Raji (cell line): ENCODE measurements around the gene POLA2.
A peak's percentile ranks its signal among the peaks of the same experiment; 100 is the strongest.

Source experiments
- POLR2A ChIP-seq: IDR thresholded peaks from 2 replicates; pipeline ENCODE4 v1.6.1; 2011; ENCODE audit warnings: low read depth, low read length, control low read depth; ENCODE audit not compliant: insufficient read depth

Gene POLA2, protein sequence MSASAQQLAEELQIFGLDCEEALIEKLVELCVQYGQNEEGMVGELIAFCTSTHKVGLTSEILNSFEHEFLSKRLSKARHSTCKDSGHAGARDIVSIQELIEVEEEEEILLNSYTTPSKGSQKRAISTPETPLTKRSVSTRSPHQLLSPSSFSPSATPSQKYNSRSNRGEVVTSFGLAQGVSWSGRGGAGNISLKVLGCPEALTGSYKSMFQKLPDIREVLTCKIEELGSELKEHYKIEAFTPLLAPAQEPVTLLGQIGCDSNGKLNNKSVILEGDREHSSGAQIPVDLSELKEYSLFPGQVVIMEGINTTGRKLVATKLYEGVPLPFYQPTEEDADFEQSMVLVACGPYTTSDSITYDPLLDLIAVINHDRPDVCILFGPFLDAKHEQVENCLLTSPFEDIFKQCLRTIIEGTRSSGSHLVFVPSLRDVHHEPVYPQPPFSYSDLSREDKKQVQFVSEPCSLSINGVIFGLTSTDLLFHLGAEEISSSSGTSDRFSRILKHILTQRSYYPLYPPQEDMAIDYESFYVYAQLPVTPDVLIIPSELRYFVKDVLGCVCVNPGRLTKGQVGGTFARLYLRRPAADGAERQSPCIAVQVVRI

GRCh38 chr11:65261591-65262380, at the start of gene POLA2:
Gene POLA2 (plus strand): TSS chr11:65261962. CDS start chr11:65262293, 331 bp downstream.
- peak; percentile 99 for TF ChIP-seq POLR2A

DNA sequence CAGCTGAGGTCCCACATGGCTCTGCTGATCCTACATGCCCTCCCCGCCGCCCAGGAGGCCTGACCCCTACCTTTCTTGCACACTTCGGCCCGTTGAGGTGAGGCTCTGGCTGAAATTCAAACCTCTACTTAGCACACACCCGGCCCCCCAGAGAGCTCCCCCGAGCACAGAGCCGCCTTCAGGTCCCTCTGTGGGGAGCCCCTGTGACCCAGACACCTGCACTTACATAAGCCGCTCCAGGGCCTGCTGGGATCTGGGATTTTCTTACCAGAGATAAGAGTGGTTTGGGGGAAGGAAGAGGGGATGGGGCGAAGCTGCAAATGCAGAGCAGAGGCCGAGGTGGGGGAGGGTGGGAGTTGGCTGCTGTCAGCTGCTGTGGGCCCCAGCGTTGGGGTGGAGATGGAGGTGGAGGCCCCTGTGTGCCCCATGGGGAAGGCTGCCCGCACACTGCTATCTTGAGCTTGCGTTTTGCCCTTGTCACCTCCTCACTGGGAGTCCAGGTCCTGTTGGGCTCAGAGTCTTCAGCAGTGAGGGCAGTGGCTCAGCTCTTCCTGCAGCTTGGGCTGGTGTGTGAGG, 49.4 kb upstream of the POLA2 start:
- no peak for TF ChIP-seq POLR2A

DNA sequence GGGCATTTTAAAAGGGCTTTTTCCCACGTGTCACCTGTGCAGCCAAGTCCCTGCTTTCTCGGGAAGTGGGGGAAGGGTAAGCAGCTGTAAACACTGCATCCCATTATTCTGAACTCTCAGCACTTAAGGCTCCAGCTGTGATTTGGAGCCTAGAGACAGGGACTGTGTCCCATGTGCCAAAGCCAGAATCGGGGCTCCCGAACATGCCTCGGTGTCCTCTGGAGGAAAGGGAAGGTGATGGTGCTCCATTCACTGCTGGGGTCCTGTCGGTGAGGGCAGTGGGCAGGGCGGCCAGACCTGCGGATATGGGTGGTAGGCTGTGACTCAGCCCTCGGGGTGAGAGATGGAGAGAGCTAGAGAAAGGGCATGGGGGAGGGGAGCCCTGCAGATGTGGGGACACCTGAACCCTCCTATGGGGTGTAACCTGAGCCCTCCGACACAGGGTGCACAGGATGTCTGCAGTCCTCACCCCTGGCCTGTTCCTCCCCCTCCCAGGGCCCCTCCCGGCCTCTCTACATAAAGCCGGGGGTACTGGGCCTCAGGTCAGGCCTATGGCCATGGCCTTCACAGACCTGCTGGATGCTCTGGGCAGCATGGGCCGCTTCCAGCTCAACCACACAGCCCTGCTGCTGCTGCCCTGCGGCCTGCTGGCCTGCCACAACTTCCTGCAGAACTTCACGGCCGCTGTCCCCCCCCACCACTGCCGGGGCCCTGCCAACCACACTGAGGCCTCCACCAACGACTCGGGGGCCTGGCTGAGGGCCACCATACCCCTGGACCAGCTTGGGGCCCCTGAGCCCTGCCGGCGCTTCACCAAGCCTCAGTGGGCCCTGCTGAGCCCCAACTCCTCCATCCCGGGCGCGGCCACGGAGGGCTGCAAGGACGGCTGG, 48.2 kb upstream of the POLA2 start:
- TF ChIP-seq POLR2A: no peak

- TF ChIP-seq POLR2A: no peak
Measured at GRCh38 chr11:65214212-65214845, 47.4 kb upstream of the POLA2 start.

GRCh38 chr11:65215441-65216076, 46.2 kb upstream of the POLA2 start:
- TF ChIP-seq POLR2A: no peak

DNA sequence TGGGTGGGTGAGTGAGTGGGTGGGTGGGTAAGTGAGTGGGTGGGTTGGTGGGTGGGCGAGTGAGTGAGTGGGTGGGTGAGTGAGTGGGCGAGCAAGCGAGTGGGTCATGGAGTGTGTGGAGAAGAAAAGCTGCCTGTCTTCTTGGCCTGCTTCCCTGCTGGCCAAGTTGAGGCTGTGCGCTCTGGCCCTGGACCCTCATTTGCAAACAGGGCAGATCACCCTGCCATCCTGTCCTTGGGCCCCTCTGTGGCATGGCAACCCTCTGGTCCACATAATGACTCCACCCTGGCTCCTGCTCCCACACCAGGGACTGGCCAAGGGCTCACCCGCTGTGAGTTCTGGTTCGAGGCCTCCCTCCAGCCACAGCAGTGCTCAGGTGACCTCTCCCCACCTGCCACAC, 44.9 kb upstream of the POLA2 start:
- no peak for TF ChIP-seq POLR2A

DNA sequence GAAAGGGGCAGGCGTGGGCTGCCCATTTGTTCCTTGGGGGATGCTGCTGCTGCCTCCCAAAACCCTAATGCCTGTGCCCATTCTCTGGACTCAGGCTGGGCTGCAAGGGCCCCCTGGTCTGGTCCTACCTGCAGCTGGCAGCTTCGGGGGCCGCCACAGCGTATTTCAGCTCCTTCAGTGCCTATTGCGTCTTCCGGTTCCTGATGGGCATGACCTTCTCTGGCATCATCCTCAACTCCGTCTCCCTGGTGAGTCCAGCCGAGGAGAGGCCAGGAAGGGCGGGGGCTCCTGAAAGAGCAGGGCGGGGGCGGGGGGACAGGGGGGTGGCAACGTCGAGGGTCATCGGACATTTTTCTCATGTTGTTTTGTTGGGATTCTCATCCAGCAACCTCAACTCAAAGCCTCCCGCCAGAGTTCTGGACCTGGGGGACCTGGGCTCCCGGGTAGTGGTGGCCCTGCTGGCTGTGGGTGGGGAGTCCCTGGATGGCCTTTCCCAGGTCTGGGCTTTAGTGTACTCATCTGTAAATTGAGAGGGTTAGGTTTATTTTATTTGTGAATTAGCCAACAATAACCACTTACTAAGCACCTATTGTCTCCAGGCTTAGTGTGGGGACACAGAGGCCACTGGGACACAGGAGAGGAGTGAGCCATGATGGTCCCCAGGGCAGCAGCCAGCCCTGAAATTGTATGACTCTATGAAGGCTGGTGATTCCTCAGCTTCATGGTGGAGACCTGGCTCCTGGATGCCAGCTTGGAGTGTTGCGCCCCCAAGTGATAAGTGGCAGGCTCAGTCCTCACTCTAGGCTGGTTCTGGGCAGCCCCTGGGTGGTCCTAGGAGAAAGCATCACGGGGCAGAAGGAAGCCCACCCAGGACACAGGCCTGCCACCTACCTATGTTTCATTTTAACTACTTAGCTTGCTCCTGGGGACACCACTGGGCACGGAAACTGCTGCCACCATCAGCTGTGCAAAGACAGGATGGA, 44.0 kb upstream of the POLA2 start:
- TF ChIP-seq POLR2A: no peak

- no peak for TF ChIP-seq POLR2A
Measured at GRCh38 chr11:65218446-65218845, 43.3 kb upstream of the POLA2 start.

DNA sequence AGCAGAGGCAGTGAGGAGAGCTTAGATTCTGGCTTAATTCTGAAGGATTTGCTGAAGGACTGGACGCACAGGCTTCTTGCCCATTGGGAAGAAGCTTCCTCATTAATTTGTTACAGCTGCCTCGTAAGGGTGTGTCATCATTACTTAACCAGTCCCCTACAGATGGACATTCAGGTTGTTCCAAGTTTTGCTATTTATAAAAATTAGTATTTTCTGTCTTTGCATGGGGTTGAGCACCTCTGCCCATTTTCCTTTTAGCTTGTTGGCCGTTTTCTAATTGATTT, 41.9 kb upstream of the POLA2 start:
- TF ChIP-seq POLR2A: no peak

- TF ChIP-seq POLR2A: no peak
Measured at GRCh38 chr11:65221026-65221425, 40.7 kb upstream of the POLA2 start.

- no peak for TF ChIP-seq POLR2A
Measured at GRCh38 chr11:65223011-65223410, 38.8 kb upstream of the POLA2 start.

DNA sequence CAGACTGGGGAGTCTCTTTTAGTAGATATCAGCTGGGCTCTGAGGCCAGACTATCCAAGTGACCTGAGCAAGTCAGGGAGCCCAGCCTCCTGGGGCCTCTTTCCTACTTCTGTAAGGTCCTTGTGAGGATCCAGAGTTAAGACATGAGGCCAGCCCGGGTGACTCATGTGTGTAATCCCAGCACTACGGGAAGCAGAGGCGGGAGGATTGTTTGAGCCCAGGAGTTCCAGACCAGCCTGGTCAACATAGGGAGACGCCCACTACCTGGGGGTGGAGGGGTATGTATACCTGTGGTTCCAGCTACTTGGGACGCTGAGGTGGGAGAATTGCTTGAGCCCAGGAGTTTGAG, 36.9 kb upstream of the POLA2 start:
- no peak for TF ChIP-seq POLR2A
